HFFc6 (cell line): ENCODE data around the gene FLNC. TPM values are rescaled to one million over a fixed set of nuclear protein-coding genes. Genes with fewer than 3 reads are reported as not detected.

ENCODE experiments used
- DNase-seq: peaks from one replicate; pipeline ENCODE4 v3.0.0-alpha.2; 2018
- H3K27ac Mint-ChIP-seq: 2 replicates; pipeline ENCODE4 v1.8.0; 2020; ENCODE audit warnings: mild to moderate bottlenecking, mixed read lengths
- H3K27me3 Mint-ChIP-seq: 2 replicates; pipeline ENCODE4 v1.8.0; 2021; ENCODE audit warnings: mild to moderate bottlenecking, moderate library complexity, mixed read lengths; ENCODE audit not compliant: insufficient read depth
- H3K36me3 Mint-ChIP-seq: 2 replicates; pipeline ENCODE4 v1.8.0; 2021; ENCODE audit warnings: low read depth, mixed read lengths
- H3K4me1 Mint-ChIP-seq: 2 replicates; pipeline ENCODE4 v1.8.0; 2020; ENCODE audit warnings: low read depth, mixed read lengths
- H3K4me3 Mint-ChIP-seq: 2 replicates; pipeline ENCODE4 v1.8.0; 2020; ENCODE audit warnings: mild to moderate bottlenecking, moderate library complexity, mixed read lengths
- H3K9me3 Mint-ChIP-seq: 2 replicates; pipeline ENCODE4 v1.8.0; 2020; ENCODE audit warnings: mild to moderate bottlenecking, mixed read lengths
- total RNA-seq, 6 experiments: library from RNA; stranded (reverse); fragmentation: NEBNext Ultra II Directional; extraction: Animal tissue kit (Norgen Biotek cat#: 25700); gene quantifications; 2 replicates in 1 of 6; 3 replicates in 5 of 6; pipeline ENCODE4 v1.2.3, GENCODE V29; 2021
- TF ChIP-seq, protein P1 (sequence below): fragments of 200-600 bp; sonication (generic); IDR thresholded peaks from 2 replicates; pipeline ENCODE4 v1.5.0; 2021; ENCODE audit warnings: antibody characterized with exemption, mild to moderate bottlenecking

Gene FLNC
- total RNA-seq, 6 experiments from 2014 or later: 492 to 540 (median 512) TPM

DNA sequence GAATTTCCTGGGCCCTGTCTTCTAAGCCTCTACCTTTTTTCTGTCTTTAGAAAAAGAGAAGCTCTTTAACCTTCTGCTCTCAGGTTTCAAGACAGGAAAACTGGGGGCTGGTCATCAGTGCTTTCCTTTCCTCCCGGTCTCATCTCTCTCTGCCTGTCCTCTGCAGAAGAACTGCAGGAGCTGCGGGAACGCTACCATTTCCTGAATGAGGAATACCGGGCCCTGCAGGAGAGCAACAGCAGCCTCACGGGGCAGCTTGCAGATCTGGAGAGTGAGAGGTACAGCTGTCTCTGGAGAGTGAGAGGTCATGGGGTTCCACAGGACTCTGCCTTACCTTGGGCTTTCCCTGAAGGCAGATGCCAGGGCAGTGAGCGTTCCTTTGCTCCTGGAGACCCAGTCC is 25.7 kb upstream of the FLNC start:
- TF ChIP-seq, protein P1, sequence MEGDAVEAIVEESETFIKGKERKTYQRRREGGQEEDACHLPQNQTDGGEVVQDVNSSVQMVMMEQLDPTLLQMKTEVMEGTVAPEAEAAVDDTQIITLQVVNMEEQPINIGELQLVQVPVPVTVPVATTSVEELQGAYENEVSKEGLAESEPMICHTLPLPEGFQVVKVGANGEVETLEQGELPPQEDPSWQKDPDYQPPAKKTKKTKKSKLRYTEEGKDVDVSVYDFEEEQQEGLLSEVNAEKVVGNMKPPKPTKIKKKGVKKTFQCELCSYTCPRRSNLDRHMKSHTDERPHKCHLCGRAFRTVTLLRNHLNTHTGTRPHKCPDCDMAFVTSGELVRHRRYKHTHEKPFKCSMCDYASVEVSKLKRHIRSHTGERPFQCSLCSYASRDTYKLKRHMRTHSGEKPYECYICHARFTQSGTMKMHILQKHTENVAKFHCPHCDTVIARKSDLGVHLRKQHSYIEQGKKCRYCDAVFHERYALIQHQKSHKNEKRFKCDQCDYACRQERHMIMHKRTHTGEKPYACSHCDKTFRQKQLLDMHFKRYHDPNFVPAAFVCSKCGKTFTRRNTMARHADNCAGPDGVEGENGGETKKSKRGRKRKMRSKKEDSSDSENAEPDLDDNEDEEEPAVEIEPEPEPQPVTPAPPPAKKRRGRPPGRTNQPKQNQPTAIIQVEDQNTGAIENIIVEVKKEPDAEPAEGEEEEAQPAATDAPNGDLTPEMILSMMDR: no peak
- Mint-ChIP-seq H3K27me3 (no peaks in the 10 kb centered on the region; the same call in none of the 2 replicates), H3K27ac (no peak overlapping the region), H3K4me3 (no peak overlapping the region), H3K36me3 (peaks cover 24% of the 10 kb centered on the region), H3K9me3 (no peaks in the 10 kb centered on the region), H3K4me1 (no peaks in the 10 kb centered on the region; the same call in 1 of the 2 replicates)
- DNase-seq: no peak

DNA sequence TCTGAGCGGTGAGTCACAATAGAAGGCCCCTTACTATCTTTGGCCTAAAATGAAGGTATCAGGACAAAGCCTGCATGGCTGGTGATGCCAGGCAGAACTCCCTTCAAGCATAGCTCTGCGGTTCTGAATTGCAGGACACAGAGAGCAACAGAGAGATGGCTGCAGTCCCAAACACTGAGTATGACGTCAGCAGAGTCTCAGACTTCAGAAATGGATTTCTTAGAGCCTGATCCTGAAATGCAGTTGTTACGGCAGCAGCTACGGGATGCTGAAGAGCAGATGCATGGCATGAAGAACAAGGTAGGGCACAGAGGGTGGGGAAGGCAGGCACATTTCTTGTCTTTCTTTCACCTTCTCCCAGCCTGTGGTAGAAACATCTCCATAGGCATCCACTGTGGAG is 25.0 kb upstream of the FLNC start:
- no peak for DNase-seq
- Mint-ChIP-seq H3K36me3 (peaks cover 24% of the 10 kb centered on the region), H3K27ac (no peak overlapping the region), H3K27me3 (no peaks in the 10 kb centered on the region; the same call in none of the 2 replicates), H3K9me3 (no peaks in the 10 kb centered on the region), H3K4me1 (no peaks in the 10 kb centered on the region; the same call in 1 of the 2 replicates), H3K4me3 (no peak overlapping the region)
- TF ChIP-seq, protein P1: no peak

DNA sequence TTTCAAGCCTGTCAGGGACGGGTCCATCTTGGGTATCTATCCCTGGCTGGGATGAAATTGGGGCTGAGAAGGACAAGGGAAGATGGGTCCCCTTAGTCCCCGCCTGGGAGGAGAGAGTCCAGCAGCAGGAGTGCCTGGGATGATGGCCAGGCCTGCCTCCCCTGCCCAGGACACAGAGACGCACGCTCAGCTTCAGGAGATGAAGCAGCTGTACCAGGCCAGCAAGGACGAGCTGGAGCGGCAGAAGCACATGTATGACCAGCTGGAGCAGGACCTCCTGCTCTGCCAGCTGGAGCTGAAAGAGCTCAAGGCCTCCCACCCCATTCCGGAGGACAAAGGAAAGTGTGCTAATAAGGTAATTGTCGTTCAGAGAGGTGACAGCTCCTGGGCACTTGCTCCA is 23.0 kb upstream of the FLNC start:
- Mint-ChIP-seq H3K9me3 (no peaks in the 10 kb centered on the region), H3K36me3 (peaks cover 13% of the 10 kb centered on the region; the same call in 1 of the 2 replicates), H3K27me3 (no peaks in the 10 kb centered on the region; the same call in none of the 2 replicates), H3K4me3 (no peak overlapping the region), H3K4me1 (no peaks in the 10 kb centered on the region; the same call in 1 of the 2 replicates), H3K27ac (no peak overlapping the region)
- TF ChIP-seq, protein P1: no peak
- no peak for DNase-seq

DNA sequence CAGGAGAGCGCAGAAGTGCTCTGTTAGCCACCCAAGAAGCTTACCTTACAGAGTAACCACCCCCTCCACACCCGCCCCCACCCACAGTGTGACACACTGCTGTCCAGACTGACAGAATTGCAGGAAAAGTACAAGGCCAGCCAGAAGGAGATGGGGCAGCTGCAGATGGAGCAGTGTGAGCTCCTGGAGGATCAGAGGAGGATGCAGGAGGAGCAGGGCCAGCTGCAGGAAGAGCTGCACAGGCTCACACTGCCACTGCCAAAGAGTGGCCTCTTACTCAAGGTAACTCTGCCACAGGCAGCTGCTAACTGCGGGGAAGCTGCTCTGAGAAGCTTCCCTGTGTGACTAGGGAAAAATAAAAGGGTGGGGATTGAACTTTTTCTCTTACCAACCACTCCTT is 20.8 kb upstream of the FLNC start:
- DNase-seq: no peak
- no peaks in the 10 kb centered on the region for H3K9me3 Mint-ChIP-seq
- TF ChIP-seq, protein P1: no peak
- no peak overlapping the region for H3K4me3 Mint-ChIP-seq
- peaks cover 13% of the 10 kb centered on the region; the same call in 1 of the 2 replicates for H3K36me3 Mint-ChIP-seq
- no peaks in the 10 kb centered on the region; the same call in 1 of the 2 replicates for H3K27me3 Mint-ChIP-seq
- no peak overlapping the region for H3K27ac Mint-ChIP-seq
- no peaks in the 10 kb centered on the region; the same call in 1 of the 2 replicates for H3K4me1 Mint-ChIP-seq

DNA sequence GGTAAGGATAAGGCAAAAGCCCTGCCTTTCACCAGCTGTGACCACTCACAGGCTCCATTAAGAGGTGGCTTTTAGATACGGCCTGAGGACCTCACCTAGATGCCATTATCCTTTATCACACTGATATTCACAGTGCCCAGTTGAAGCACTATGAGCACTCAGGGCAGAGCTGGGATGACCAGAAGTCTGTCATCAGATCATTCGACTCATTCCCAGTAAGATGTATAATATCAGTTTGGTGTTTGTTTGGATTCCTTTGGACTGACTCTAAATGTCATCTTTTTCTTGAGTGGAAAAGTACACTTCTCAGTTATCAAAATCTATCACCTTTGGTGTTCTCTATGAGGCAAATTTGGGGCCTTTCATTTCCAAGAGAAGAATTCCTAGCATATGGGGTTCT is 19.7 kb upstream of the FLNC start:
- Mint-ChIP-seq H3K4me3 (no peak overlapping the region), H3K27ac (no peak overlapping the region), H3K9me3 (no peaks in the 10 kb centered on the region), H3K36me3 (peaks cover 5% of the 10 kb centered on the region; the same call in 1 of the 2 replicates), H3K27me3 (no peaks in the 10 kb centered on the region; the same call in none of the 2 replicates), H3K4me1 (no peaks in the 10 kb centered on the region; the same call in 1 of the 2 replicates)
- DNase-seq: peak; percentile 15
- TF ChIP-seq, protein P1: no peak
